PC-9 (cell line): ENCODE results near the gene TEKTIP1. TPM values are rescaled to one million over a fixed set of nuclear protein-coding genes. Genes with fewer than 3 reads are reported as not detected.

Experiments
- BruUV-seq: library from RNA; stranded (reverse); fragments of 400-500 nt; replicated peaks from 2 replicates; lab custom pipeline; 2021; lab: Mats Ljungman, UMichigan
- CTCF ChIA-PET: fragments of 300-600 bp; sonication (Branson Sonifier 250); formaldehyde crosslinking; loops from one replicate; lab custom pipeline; 2022; ENCODE audit warnings: antibody characterized with exemption; lab: Charles Lee
- POLR2A ChIA-PET: fragments of 300-600 bp; sonication (Branson Sonifier 250); formaldehyde crosslinking; loops from one replicate; lab custom pipeline; 2022; ENCODE audit warnings: antibody characterized with exemption; ENCODE audit not compliant: unreplicated experiment; lab: Charles Lee
- DNase-seq, 2 experiments: peaks; one replicate each; pipeline versions ENCODE4 v3.0.0 to v3.0.0-alpha.2; 2015 to 2022; ENCODE audit warnings: mixed read lengths in 1 of 2
- H2AFZ ChIP-seq: fragments of 200-600 bp; sonication (generic); 2 replicates; pipeline ENCODE4 v1.8.1; 2017; ENCODE audit warnings: antibody characterized with exemption
- H3F3A ChIP-seq: fragments of 200-600 bp; sonication (generic); 2 replicates; pipeline ENCODE4 v1.8.1; 2017; ENCODE audit warnings: antibody characterized with exemption, mild to moderate bottlenecking, low read depth; ENCODE audit not compliant: insufficient read depth
- H3K27ac ChIP-seq: fragments of 200-600 bp; sonication (generic); 2 replicates; pipeline ENCODE4 v1.6.1; 2016; ENCODE audit warnings: mixed run types
- H3K27me3 ChIP-seq: fragments of 200-600 bp; sonication (generic); 2 replicates; pipeline ENCODE4 v1.6.1; 2016; ENCODE audit warnings: low read depth, mixed run types; ENCODE audit not compliant: insufficient read depth
- H3K36me3 ChIP-seq: fragments of 200-600 bp; sonication (generic); 2 replicates; pipeline ENCODE4 v1.6.1; 2016; ENCODE audit warnings: low read depth, mixed run types
- H3K4me1 ChIP-seq: fragments of 200-600 bp; sonication (generic); replicated peaks from 2 replicates; pipeline ENCODE4 v1.6.1; 2016; ENCODE audit warnings: mixed run types; ENCODE audit not compliant: insufficient read depth
- H3K4me2 ChIP-seq: fragments of 200-600 bp; sonication (generic); 2 replicates; pipeline ENCODE4 v1.6.1; 2017; ENCODE audit warnings: mixed run types
- H3K4me3 ChIP-seq: fragments of 200-600 bp; sonication (generic); 2 replicates; pipeline ENCODE4 v1.6.1; 2016; ENCODE audit warnings: mixed run types
- H3K79me2 ChIP-seq: fragments of 200-600 bp; sonication (generic); 2 replicates; pipeline ENCODE4 v1.6.1; 2017; ENCODE audit warnings: low read depth, mixed run types
- H3K9me2 ChIP-seq: fragments of 200-600 bp; sonication (generic); 2 replicates; pipeline ENCODE4 v1.8.1; 2017; ENCODE audit warnings: mild to moderate bottlenecking; ENCODE audit not compliant: insufficient read depth
- H3K9me3 ChIP-seq: fragments of 200-600 bp; sonication (generic); 2 replicates; pipeline ENCODE4 v1.8.1; 2016; ENCODE audit warnings: low read depth; ENCODE audit not compliant: insufficient read depth
- H4K20me1 ChIP-seq: fragments of 200-600 bp; sonication (generic); 2 replicates; pipeline ENCODE4 v1.8.1; 2017; ENCODE audit not compliant: insufficient read depth
- CTCF ChIP-seq: fragments of 200-600 bp; sonication (generic); conservative IDR thresholded peaks from 2 replicates; pipeline ENCODE4 v1.6.1; 2017; ENCODE audit warnings: mixed run types, antibody characterized with exemption, mild to moderate bottlenecking, moderate library complexity
- EZH2 ChIP-seq: fragments of 200-600 bp; sonication (generic); IDR thresholded peaks from 2 replicates; pipeline ENCODE4 v1.8.0; 2017; ENCODE audit warnings: antibody characterized with exemption, low read depth
- intact Hi-C: fragments of 100-400 bp; cut with micrococcal nuclease; formaldehyde crosslinking; loops from one replicate; pipeline ENCODE4 v1.10.0; 2022; ENCODE audit not compliant: unreplicated experiment
- total RNA-seq: library from RNA; stranded (reverse); gene quantifications from 2 replicates; pipeline ENCODE4 v1.2.3, GENCODE V29; 2021

Gene TEKTIP1
- total RNA-seq, 1 experiment from 2014 or later = 4.9 TPM

DNA sequence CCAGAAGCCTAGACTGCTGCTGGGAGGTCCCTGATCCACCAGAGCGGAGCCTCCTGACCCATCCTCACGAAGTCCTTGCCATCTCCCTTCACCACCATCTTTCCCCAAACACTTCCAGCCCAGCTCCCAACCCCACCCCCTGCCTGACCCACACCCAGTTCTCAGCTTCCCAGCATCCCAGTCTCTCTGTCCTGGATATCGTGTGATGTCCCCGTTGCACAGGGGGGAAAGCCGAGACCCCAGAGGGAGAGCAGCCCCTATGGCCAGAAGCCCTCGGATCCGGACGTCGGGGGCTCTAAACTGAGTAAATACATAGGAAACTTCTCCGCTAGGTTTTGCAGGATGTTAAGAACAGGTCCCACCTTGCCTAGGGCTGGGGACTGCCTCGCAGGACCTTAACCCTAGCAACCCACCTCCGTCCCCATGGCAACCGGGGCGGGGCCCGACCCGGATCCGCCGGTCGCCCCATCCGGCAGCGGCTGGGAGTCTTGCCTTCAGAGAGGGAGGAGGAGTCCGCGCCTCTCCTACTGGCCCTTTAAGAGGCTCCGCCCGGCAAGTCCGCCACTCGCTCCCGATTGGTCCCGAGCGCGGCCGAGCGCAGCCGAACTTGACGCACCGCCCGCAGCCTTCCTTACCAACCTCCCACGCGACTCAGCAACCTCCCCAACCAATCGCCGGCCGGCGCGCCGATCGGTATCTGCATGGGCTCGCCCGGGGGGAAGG, 33.3 kb downstream of the TEKTIP1 start:
- peaks cover 6% of the 10 kb centered on the region for H3K79me2 ChIP-seq
- H2AFZ ChIP-seq = no peak overlapping the region
- peak overlapping the region; percentile 43; the same call in 1 of the 2 replicates for H3K4me3 ChIP-seq
- ChIA-PET CTCF (no interaction called here), POLR2A (no interaction called here)
- peak overlapping the region; percentile 75 for H3K4me2 ChIP-seq
- no peak overlapping the region for H3K27ac ChIP-seq
- no TSS peak for BruUV-seq
- DNase-seq = peak; percentile 93 to 97
- H3K4me1 ChIP-seq = peaks cover 6% of the 10 kb centered on the region; the same call in 1 of the 2 replicates
- peaks cover 10% of the 10 kb centered on the region for H4K20me1 ChIP-seq
- no peaks in the 10 kb centered on the region for H3K9me3 ChIP-seq
- TF ChIP-seq CTCF (no peak), EZH2 (no peak)
- intact Hi-C loops = no loop called here
- H3K36me3 ChIP-seq = no peaks in the 10 kb centered on the region
- no peaks in the 10 kb centered on the region; the same call in 1 of the 2 replicates for H3F3A ChIP-seq
- H3K27me3 ChIP-seq = no peaks in the 10 kb centered on the region
- no peaks in the 10 kb centered on the region for H3K9me2 ChIP-seq

DNA sequence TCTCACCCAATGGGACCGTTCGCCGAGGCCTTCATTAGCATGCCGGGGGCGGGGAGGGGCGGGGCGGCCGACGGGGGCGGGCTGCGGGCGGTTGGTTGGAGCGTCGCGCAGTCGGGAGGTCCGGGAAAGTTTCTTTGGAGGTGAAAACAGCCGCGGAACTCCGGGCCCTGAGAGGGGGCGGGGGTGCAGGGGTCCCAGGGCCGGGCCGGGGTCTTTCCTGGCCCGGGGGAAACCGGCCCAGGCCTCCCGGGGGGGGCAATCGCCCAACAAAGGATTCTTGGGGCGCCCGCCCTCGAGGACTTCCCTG, 33.8 kb downstream of the TEKTIP1 start, which contains the start of gene HMG20B:
HMG20B (plus strand) TSS at position 90 of the 307 bp plus-strand sequence. CDS start 366 bp downstream, outside the sequence.
- H3K4me3 ChIP-seq = peak within 1 kb of the TSS; percentile 85
- no peaks in the 10 kb centered on the region for H3K9me2 ChIP-seq
- ChIA-PET POLR2A (no interaction called here), CTCF (no interaction called here)
- no TSS peak for BruUV-seq
- peaks cover 6% of the 10 kb centered on the region for H3K79me2 ChIP-seq
- H3K9me3 ChIP-seq = no peaks in the 10 kb centered on the region
- peak within 1 kb of the TSS; percentile 71 for H2AFZ ChIP-seq
- H3K4me2 ChIP-seq = peak within 1 kb of the TSS; percentile 79
- H3F3A ChIP-seq = no peaks in the 10 kb centered on the region; the same call in 1 of the 2 replicates
- TF ChIP-seq CTCF = no peak
- no peak for TF ChIP-seq EZH2
- H3K4me1 ChIP-seq = peaks cover 6% of the 10 kb centered on the region; the same call in 1 of the 2 replicates
- intact Hi-C loops = no loop called here
- DNase-seq = no peak
- H3K27me3 ChIP-seq = no peaks in the 10 kb centered on the region
- no peaks in the 10 kb centered on the region for H3K36me3 ChIP-seq
- peak within 1 kb of the TSS; percentile 16; the same call in 1 of the 2 replicates for H3K27ac ChIP-seq
- peaks cover 10% of the 10 kb centered on the region for H4K20me1 ChIP-seq

DNA sequence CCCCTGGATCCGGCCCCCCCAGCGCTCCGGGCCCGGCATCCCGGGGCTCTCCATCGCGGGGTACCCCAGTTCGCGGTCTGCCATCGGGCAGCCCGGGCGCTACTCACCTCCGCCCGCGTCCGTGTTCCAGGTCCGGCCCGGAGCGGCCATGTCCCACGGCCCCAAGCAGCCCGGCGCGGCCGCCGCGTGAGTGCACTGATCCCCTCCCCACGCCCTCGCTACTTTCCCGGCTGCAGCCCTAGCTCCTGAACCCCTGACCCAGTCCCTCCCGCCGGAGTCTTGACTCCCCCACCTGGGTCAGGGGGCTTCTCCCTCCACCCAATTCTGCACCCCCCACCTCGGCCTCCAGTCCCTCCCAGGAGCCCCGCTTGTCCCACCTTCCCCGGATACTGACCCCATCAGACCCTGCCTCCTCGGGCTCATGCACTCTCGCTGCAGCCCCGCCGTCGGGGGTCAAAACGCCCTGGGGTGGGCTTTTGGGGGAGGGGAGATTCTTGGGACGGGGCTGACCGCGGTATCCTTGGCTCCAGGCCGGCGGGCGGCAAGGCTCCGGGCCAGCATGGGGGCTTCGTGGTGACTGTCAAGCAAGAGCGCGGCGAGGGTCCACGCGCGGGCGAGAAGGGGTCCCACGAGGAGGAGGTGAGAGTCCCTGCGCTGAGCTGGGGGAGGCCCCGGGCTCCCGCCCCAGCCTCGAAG, 34.3 kb downstream of the TEKTIP1 start:
- Histone ChIP-seq H2AFZ (peak overlapping the region; percentile 71), H3K27me3 (no peaks in the 10 kb centered on the region), H4K20me1 (peaks cover 10% of the 10 kb centered on the region), H3K79me2 (peaks cover 6% of the 10 kb centered on the region), H3K4me2 (peak overlapping the region; percentile 79), H3K9me2 (no peaks in the 10 kb centered on the region), H3K27ac (peak overlapping the region; percentile 16; the same call in 1 of the 2 replicates), H3K4me3 (peak overlapping the region; percentile 85), H3F3A (no peaks in the 10 kb centered on the region; the same call in 1 of the 2 replicates), H3K4me1 (peaks cover 6% of the 10 kb centered on the region; the same call in 1 of the 2 replicates), H3K9me3 (no peaks in the 10 kb centered on the region), H3K36me3 (no peaks in the 10 kb centered on the region)
- intact Hi-C loops = no loop called here
- DNase-seq = no peak
- TSS peak; percentile 59 for BruUV-seq
- no peak for TF ChIP-seq CTCF
- TF ChIP-seq EZH2 = no peak
- CTCF ChIA-PET = interaction anchor here (0.5 kb wide), 1 partner anchor 415 kb away, joined by 7 read pairs; no protein-coding TSS in a partner anchor
- POLR2A ChIA-PET = interaction anchor here (0.5 to 0.6 kb wide), 2 partner anchors 15 to 17 kb away, joined by 3 to 9 read pairs; no protein-coding TSS in a partner anchor
